Eye (tissue), 1 donor: Measurements from ENCODE around the gene KNG1.

Experiments
- DNase-seq: peaks from one replicate; pipeline ENCODE4 v3.0.0-alpha.2; 2015

Gene KNG1

GRCh38 chr3:186779204-186779603, 62.0 kb downstream of the KNG1 start:
- DNase-seq = no peak

GRCh38 chr3:186782542-186783057, 65.4 kb downstream of the KNG1 start:
- no peak for DNase-seq

DNA sequence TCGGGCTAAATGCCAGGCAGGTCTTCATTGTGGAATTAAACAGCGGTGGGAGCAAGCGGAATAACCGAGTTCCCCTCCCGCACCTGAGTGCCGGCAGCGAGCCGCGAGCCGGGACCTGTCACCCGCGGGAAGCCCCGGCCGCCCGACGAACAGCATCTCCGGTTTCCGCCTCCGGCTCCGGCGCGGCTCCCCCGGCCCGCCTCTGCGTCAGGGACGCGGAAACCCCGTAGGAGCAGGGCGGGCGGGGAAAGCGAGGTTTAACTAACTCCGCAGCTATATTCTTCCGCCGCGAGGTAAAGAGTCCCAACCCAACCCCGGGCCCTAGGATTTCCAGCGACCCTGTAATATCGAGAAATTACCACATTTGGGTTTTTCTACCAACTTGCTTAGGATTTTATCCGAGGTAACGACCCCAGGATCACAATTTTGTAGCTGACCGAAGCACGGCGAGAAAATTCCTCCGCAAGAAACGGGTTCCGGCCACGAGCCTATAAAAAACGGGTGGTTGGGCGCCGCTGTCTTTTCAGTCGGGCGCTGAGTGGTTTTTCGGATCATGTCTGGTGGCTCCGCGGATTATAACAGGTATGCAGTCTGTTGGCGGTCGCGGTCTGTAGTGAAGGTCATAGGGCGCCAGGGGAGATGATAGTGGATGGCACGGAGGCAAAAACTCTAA, 66.0 kb downstream of the KNG1 start, which contains the start of gene EIF4A2:
TSS of gene EIF4A2 (plus strand) at position 520 of the 673 bp plus-strand sequence. CDS start at position 554, 34 bp downstream.
- peak; percentile 98 for DNase-seq

DNA sequence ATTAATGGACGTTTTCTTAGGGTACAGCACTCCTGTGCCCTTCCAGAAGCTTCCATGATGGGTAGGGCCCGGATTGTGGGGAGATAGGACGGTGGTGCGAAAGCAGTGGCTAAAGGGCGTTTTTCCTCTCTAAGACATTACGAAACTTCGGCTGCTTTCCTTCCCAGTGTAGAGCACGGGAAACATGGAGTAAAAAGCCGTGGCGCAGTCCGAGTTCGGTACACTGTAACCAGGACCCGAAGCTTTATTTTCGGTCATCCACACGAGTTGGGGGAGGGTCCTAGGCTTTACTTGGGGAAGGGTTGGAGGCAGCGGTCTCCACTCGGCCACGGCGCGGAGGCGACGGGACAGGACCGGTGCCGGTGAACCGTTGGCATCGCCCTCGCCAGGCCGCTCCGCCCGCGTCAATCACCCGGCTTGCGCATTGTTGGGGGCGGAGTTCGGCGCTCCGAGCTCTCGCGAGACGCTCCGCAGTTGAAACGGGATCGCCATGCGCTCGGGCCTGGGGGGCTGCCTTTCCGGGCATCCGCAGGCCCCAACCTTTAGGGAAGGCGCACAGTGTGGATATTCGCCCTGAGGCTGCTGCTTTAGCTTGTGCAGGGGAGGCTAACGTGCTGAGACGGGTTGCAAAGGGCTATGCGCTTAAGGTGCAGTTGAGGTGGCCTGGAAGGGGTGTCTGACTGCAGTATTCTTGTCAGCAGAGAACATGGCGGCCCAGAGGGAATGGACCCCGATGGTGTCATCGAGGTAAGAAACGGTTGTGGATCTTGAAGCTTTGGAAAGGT, 66.8 kb downstream of the KNG1 start:
- DNase-seq = peak; percentile 94

GRCh38 chr3:186784820-186785494, 67.8 kb downstream of the KNG1 start:
- DNase-seq = no peak

DNA sequence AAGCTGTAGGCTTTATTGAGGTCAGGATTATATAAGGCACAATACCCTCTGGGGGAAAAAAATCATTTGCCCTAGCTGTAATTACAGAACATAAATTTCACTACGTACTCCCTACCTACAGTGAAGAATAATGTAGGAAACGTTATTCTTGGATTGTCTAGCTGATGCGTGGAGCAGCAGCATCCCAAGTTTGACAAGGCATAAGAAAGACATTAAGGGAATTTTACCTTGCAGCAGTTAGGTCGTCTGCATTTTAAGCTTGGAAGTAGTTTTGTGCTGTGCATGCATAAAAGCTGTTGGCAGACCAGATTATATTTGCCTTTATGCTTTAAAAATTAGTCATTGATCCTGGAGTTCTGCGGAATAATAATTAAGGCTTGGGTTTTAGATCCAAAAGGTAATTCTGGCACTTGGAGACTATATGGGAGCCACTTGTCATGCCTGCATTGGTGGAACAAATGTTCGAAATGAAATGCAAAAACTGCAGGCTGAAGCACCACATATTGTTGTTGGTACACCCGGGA, 68.4 kb downstream of the KNG1 start:
- DNase-seq = no peak

DNA sequence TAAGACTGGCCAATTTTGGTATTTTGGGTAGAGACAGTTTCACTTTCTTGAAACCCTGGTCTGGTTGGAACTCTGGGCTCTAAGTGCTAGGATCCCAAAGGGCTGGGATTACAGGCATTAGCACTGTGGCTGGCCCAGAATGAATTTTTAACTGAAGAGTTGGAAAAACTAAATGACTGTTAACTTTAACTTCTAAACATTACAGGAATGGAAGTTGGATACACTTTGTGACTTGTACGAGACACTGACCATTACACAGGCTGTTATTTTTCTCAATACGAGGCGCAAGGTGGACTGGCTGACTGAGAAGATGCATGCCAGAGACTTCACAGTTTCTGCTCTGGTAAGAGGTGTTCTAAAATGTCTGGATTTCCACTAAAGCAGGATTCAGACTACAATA, 69.8 kb downstream of the KNG1 start:
- DNase-seq = no peak

DNA sequence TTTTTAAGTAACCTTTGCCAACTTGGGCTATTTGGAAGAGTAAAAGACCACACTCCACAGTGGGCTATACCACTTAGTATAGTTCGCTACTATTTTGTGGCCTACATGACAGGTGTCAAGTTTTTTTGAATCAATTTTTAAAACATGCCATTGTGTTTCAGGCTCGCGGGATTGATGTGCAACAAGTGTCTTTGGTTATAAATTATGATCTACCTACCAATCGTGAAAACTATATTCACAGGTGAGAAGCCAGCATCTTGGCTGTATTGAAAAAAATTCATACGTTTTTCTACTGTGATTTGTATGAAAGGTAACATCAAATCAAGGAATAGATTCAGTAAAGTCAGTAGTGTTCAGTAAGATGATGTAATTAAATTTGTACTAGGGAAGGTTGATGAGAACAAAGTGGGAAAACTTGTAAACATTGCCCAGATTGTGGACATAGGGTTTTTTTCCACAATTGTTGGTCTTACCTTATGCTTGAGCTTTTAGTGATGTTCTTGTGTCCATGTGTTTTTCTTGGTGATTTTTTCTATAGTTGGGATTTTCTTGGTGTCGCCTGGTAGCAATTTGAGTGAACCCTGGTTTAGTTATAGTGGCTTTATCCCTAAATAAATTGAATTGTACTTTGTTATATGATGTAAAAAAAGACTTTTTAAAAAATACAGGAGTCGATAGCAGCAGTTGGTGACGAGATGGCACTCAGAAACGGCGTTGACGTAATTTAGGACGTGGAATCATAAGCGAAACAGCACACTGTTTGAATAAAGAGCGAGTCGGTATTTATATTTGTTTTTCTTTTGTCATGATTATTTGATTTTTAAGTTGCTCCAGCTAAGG, 70.7 kb downstream of the KNG1 start:
- no peak for DNase-seq

DNA sequence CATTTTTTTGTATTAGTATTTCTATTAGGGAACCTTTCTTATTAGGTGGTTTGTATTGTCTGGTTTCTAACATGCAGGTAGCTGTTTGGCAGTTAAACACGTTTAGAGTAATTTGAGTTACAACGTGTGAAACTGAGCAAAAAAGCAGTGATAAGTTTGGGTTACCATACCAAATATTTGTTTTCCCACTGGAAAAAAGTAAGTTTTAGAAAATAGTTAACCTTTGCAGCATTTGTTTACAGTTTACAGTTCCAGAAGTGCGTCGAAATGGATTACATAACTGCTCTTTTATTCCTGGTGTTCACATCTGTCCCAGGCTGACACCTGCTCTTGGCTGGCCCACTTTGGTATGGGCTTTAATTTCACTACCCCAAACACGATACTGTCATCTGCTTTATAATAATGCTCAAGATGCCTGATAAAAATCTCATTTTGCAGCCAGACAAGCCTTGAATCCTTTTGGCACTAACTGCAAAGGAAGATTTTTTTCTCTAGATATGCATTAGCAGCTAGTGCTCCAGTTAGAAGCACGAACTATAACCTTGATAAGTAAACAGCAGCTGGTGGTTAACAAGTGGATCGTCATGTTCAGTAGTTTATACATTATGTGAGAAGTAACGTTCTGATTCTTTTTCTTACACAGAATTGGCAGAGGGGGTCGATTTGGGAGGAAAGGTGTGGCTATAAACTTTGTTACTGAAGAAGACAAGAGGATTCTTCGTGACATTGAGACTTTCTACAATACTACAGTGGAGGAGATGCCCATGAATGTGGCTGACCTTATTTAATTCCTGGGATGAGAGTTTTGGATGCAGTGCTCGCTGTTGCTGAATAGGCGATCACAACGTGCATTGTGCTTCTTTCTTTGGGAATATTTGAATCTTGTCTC, 71.6 kb downstream of the KNG1 start:
- DNase-seq = no peak

DNA sequence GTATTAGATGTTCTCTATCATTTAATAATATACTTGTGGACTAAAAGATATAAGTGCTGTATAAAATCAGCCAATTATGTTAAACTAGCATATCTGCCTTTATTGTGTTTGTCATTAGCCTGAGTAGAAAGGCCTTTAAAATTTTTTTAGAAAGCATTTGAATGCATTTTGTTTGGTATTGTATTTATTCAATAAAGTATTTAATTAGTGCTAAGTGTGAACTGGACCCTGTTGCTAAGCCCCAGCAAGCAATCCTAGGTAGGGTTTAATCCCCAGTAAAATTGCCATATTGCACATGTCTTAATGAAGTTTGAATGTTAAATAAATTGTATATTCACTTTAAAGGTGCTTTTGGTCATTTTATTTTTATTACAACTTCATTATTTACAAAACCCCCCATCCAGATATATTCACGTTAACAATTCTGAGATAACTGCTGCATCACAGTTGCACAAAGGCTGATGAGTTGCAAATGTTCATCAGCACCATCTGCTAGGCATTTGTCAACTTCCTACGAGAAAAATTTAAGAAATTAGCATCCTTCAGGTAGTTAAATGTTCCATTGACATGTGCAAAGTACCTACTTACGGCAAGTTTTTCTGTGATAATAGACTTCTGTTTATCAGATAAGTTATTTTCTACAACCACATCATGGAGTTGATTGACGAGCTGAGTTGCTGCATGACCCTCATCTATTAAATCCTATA, 72.5 kb downstream of the KNG1 start:
- no peak for DNase-seq

DNA sequence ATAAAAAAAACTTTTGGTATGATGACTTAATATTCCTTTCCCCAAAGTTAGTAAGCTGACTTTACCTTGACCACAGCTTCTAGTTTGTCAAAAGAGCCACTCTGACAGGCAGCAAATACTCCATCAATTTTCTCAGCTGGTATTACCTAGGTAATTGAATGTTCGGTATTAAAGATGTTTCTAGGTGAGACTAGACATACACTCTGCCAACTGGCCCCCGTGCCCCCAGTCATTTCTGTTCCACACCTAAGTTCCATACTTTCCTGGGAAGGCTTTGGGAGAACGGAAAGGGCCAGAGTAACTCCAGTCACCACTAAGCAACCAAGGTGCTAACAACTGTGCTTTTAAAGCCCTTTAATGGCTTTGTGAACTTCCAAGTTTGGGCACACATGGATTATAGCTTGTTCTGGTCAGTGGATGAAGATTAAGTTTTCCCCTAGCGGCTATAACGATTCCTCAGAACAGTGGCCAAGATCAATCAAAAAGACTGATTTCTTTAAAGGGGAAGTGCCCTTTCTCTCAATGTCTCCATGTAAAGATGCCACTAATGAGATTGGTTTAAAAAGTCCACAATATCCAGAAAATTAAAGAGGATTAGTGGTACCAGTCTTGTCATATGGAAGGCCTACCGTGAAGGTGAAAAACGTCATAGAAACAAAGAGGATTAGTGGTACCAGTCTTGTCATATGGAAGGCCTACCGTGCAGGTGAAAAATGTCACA, 73.3 kb downstream of the KNG1 start:
- DNase-seq = peak; percentile 36
